Esophagus muscularis mucosa (tissue), 4 donors: ENCODE measurements around the gene KIF18B. TPM values are rescaled to one million over a fixed set of nuclear protein-coding genes. Genes with fewer than 3 reads are reported as not detected.

Experiments
- DNase-seq: peaks from one replicate; pipeline ENCODE4 v3.0.0-alpha.2; 2017; ENCODE audit errors: extremely low spot score
- H3K27ac ChIP-seq, 4 donors: fragments of 200-600 bp; sonication (generic); replicated peaks in 1 of 4; 1 replicate in 3 of 4; 2 replicates in 1 of 4; pipeline ENCODE4 v1.5.1; 2016 to 2019; ENCODE audit warnings: mild to moderate bottlenecking in 1 of 4
- H3K27me3 ChIP-seq, 4 donors: fragments of 200-600 bp; sonication (generic); one replicate each; pipeline versions ENCODE4 v1.5.1 to v1.6.0; 2016 to 2019
- H3K36me3 ChIP-seq, 4 donors: fragments of 200-600 bp; sonication (generic); one replicate each; pipeline ENCODE4 v1.5.1; 2016 to 2019
- H3K4me1 ChIP-seq, 4 donors: fragments of 200-600 bp; sonication (generic); one replicate each; pipeline ENCODE4 v1.5.1; 2016 to 2019
- H3K4me3 ChIP-seq, 4 donors: fragments of 200-600 bp; sonication (generic); 1 replicate in 2 of 4; 2 replicates in 2 of 4; pipeline ENCODE4 v1.5.1; 2016 to 2019; ENCODE audit warnings: mild to moderate bottlenecking in 4 of 4, moderate library complexity in 1 of 4
- H3K9me3 ChIP-seq, 4 donors: fragments of 200-600 bp; sonication (generic); 1 replicate in 3 of 4; 2 replicates in 1 of 4; pipeline ENCODE4 v1.5.1; 2016 to 2019
- EP300 ChIP-seq: sonication (generic); formaldehyde crosslinking; IDR thresholded peaks from one replicate; pipeline ENCODE4 v1.6.1; 2017; ENCODE audit warnings: antibody characterized with exemption
- POLR2A ChIP-seq: fragments of 450-650 bp; IDR thresholded peaks from one replicate; pipeline ENCODE4 v1.6.1; 2017; ENCODE audit warnings: antibody characterized with exemption, moderate library complexity, mild to moderate bottlenecking, low read depth
- POLR2AphosphoS5 ChIP-seq, 2 donors: sonication (generic); formaldehyde crosslinking; IDR thresholded peaks; one replicate each; pipeline ENCODE4 v1.6.1; 2017; ENCODE audit warnings: antibody characterized with exemption in 2 of 2
- WGBS: methylation state at CpG from one replicate; pipeline ENCODE4 v1.1.5; 2018; 5-methylcytosine and 5-hydroxymethylcytosine counted together
- intact Hi-C: fragments of 100-400 bp; cut with DNase I; formaldehyde crosslinking; loops from one replicate; pipeline ENCODE4 v1.15.1; 2023
- total RNA-seq, 4 donors: library from RNA; depleted of rRNA; stranded (reverse); fragments of >200 nt; gene quantifications; one replicate each; pipeline versions ENCODE4 v1.1.0 to v1.2.1, GENCODE V29; 2016
- TF ChIP-seq, protein P1 (sequence below), 3 experiments: fragments of 200-600 bp in 2 of 3; fragments of 450-650 bp in 1 of 3; sonication (generic) in 2 of 3; IDR thresholded peaks; one replicate each; pipeline ENCODE4 v1.5.1; 2017 to 2019; ENCODE audit warnings: antibody characterized with exemption in 3 of 3, mild to moderate bottlenecking in 2 of 3, moderate library complexity in 1 of 3

The KIF18B gene
- total RNA-seq, 4 donors from 2014 or later: 0.17 TPM; not detected in 3

DNA sequence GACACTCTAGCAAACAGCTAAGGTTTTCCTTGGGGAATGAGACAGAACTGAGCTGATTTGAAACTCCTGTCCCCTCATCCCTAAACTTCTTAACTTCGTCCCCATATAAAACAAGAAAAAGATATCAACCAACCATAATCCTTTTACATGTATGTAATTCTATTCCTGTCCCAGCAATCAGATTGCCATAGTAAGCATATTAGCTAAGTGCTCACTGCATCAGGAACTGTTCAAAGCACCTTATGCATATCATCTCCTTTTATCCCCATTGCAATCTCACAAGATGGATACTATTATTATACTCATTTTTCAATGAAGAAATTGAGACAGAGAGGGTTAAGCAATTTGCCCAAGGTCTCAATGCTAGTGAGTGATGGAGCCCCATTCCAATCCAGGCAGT, 6.8 kb downstream of the KIF18B start:
- TF ChIP-seq, protein P1, sequence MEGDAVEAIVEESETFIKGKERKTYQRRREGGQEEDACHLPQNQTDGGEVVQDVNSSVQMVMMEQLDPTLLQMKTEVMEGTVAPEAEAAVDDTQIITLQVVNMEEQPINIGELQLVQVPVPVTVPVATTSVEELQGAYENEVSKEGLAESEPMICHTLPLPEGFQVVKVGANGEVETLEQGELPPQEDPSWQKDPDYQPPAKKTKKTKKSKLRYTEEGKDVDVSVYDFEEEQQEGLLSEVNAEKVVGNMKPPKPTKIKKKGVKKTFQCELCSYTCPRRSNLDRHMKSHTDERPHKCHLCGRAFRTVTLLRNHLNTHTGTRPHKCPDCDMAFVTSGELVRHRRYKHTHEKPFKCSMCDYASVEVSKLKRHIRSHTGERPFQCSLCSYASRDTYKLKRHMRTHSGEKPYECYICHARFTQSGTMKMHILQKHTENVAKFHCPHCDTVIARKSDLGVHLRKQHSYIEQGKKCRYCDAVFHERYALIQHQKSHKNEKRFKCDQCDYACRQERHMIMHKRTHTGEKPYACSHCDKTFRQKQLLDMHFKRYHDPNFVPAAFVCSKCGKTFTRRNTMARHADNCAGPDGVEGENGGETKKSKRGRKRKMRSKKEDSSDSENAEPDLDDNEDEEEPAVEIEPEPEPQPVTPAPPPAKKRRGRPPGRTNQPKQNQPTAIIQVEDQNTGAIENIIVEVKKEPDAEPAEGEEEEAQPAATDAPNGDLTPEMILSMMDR (IDR thresholded peaks at IDR 0.05): no peak
- DNase-seq: no peak
- Histone ChIP-seq H3K4me3 (no peak overlapping the region), H3K27ac (no peak overlapping the region), H3K27me3 (peaks cover 0 to 4% (median 0%) of the 10 kb centered on the region in 4 donors), H3K36me3 (no peaks in the 10 kb centered on the region), H3K4me1 (peaks cover 0 to 12% (median 10%) of the 10 kb centered on the region in 4 donors), H3K9me3 (no peaks in the 10 kb centered on the region)
- WGBS: 69% methylated on average over 1 of the region's 1 CpG
- intact Hi-C loops: no loop called here

DNA sequence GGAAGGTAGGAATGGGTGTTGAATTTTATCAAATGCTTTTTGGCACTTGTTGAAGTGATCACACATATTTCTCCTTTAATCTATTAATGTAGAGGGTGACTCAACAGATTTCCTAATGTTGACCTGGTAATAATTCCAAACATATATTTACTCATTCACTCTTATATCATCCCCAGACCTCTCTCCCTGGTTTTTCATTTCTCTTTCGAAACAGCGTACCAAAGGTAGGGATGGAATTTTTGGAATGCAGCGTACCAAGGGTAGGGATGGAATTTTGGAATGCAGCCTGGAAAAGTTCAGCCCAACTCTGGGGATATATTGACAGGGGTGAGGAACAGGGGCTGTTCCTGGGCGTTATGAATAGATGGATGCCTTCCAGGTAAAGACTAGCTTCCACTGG, 7.3 kb downstream of the KIF18B start:
- TF ChIP-seq, protein P1 (IDR thresholded peaks at IDR 0.05): no peak
- TF ChIP-seq POLR2AphosphoS5 (IDR thresholded peaks at IDR 0.05): no peak
- TF ChIP-seq POLR2A: no peak
- TF ChIP-seq EP300: no peak
- peaks cover 0 to 4% (median 0%) of the 10 kb centered on the region in 4 donors for H3K27me3 ChIP-seq
- H3K27ac ChIP-seq: no peak overlapping the region
- H3K9me3 ChIP-seq: no peaks in the 10 kb centered on the region
- DNase-seq: no peak
- H3K36me3 ChIP-seq: no peaks in the 10 kb centered on the region
- H3K4me1 ChIP-seq: peaks cover 0 to 12% (median 10%) of the 10 kb centered on the region in 4 donors
- no peak overlapping the region for H3K4me3 ChIP-seq
- 42% methylated on average over 4 of the region's 4 CpGs for WGBS
- intact Hi-C loops: no loop called here

DNA sequence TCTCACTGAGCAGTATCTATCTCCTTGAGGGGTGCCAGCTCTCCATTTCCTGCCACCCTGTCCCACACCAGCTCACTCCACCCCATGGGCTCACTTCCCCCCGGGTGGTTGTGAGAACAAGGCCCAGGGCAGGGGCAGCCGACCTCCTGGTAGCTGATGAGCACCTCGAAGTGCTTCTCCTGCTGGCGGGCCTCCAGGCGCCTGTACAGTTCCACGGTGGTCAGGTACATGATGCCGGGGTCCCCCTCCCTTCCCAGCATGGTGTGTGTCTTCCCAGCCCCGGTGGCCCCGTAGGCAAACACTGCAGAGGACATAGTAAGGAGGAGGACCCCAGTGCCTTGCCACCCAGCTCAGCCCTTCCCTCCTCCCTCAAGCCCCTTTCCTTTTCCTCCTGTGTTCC, 12.5 kb downstream of the KIF18B start:
- DNase-seq: no peak
- Histone ChIP-seq H3K4me1 (peaks cover 0 to 6% (median 5%) of the 10 kb centered on the region in 4 donors), H3K9me3 (no peaks in the 10 kb centered on the region), H3K4me3 (no peak overlapping the region), H3K36me3 (no peaks in the 10 kb centered on the region), H3K27ac (no peak overlapping the region), H3K27me3 (no peaks in the 10 kb centered on the region)
- TF ChIP-seq, protein P1 (IDR thresholded peaks at IDR 0.05): no peak
- TF ChIP-seq EP300 (no peak), POLR2A (no peak), POLR2AphosphoS5 (IDR thresholded peaks at IDR 0.05) (no peak)
- intact Hi-C loops: no loop called here
- 97% methylated on average over 9 of the region's 9 CpGs for WGBS

DNA sequence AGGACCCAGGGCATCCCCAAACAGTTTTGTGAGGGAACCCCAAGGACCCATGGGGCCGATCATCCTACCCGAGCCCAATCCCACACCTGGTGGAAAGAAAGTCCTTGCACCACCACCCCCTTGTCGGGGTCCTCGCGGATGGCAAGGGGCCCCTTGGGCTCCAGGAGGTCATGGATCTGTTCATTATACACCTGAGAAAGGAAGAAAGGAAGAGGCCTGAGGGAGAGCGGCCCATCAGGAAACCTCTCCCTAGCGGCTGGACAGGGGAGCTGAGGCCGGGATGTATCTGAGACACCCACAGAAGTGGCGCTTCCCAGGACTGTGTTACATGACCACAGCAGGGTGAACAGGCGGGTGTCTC, 12.8 kb downstream of the KIF18B start:
- Histone ChIP-seq H3K27ac (no peak overlapping the region), H3K4me1 (peaks cover 0 to 3% (median under 1%) of the 10 kb centered on the region in 4 donors), H3K36me3 (no peaks in the 10 kb centered on the region), H3K27me3 (no peaks in the 10 kb centered on the region), H3K9me3 (no peaks in the 10 kb centered on the region), H3K4me3 (no peak overlapping the region)
- no peak for DNase-seq
- WGBS: 93% methylated on average over 8 of the region's 10 CpGs
- intact Hi-C loops: no loop called here
- TF ChIP-seq POLR2A (no peak), EP300 (no peak), POLR2AphosphoS5 (IDR thresholded peaks at IDR 0.05) (no peak)
- TF ChIP-seq, protein P1 (IDR thresholded peaks at IDR 0.05): no peak
